Upper lobe of left lung (tissue), 6 donors: Measurements from ENCODE around the gene LIX1. TPM values are rescaled to one million over a fixed set of nuclear protein-coding genes. Genes with fewer than 3 reads are reported as not detected.

Experiments used
- ATAC-seq, 2 donors: fragments of 200-7000 bp; cut with Tn5 transposase; one replicate each; pipeline ENCODE4 v1.9.1; 2022; ENCODE audit warnings: mild to moderate bottlenecking in 2 of 2, moderate library complexity in 2 of 2; ENCODE audit not compliant: low FRiP score in 2 of 2
- DNase-seq, 2 donors: peaks; one replicate each; pipeline ENCODE4 v3.0.0-alpha.2; 2019 to 2020
- H3K27ac ChIP-seq, 4 donors: fragments of 200-600 bp; sonication (generic); one replicate each; pipeline ENCODE4 v1.5.1; 2016 to 2019
- H3K27me3 ChIP-seq, 4 donors: fragments of 200-600 bp; sonication (generic); one replicate each; pipeline ENCODE4 v1.5.1; 2017 to 2019
- H3K36me3 ChIP-seq, 4 donors: fragments of 200-600 bp; sonication (generic); one replicate each; pipeline ENCODE4 v1.5.1; 2016 to 2019
- H3K4me1 ChIP-seq, 4 donors: fragments of 200-600 bp; sonication (generic); one replicate each; pipeline ENCODE4 v1.5.1; 2018 to 2019
- H3K4me3 ChIP-seq, 4 donors: fragments of 200-600 bp; sonication (generic); one replicate each; pipeline ENCODE4 v1.5.1; 2017 to 2019; ENCODE audit warnings: mild to moderate bottlenecking in 2 of 4, moderate library complexity in 1 of 4
- H3K9me3 ChIP-seq, 4 donors: fragments of 200-600 bp; sonication (generic); one replicate each; pipeline ENCODE4 v1.5.1; 2018 to 2019
- EP300 ChIP-seq, 4 donors: sonication (generic); formaldehyde crosslinking; IDR thresholded peaks; one replicate each; pipeline ENCODE4 v1.5.1; 2017; ENCODE audit warnings: antibody characterized with exemption in 4 of 4, control low read depth in 2 of 4
- POLR2A ChIP-seq, 4 donors: fragments of 450-650 bp; IDR thresholded peaks; one replicate each; pipeline ENCODE4 v1.5.1; 2016 to 2017; ENCODE audit warnings: antibody characterized with exemption in 4 of 4, mild to moderate bottlenecking in 2 of 4
- POLR2AphosphoS5 ChIP-seq, 2 donors: sonication (generic); formaldehyde crosslinking; IDR thresholded peaks; one replicate each; pipeline ENCODE4 v1.5.1; 2017; ENCODE audit warnings: antibody characterized with exemption in 2 of 2
- WGBS, 2 donors: methylation state at CpG; one replicate each; pipeline ENCODE4 v1.1.5; 2017 to 2018; 5-methylcytosine and 5-hydroxymethylcytosine counted together
- total RNA-seq, 6 donors: library from RNA; depleted of rRNA in 4 of 6; stranded (reverse); fragments of >200 nt in 4 of 6; gene quantifications; one replicate each; pipeline versions ENCODE4 v1.1.0 to v1.2.1, GENCODE V29; 2016 to 2021
- TF ChIP-seq, protein P1 (sequence below), 6 experiments: fragments of 450-650 bp in 4 of 6; fragments of 200-600 bp in 2 of 6; sonication (generic) in 2 of 6; IDR thresholded peaks; one replicate each; pipeline ENCODE4 v1.5.1; 2016 to 2019; ENCODE audit warnings: antibody characterized with exemption in 6 of 6
- donor health status: DM: no; HTN: no; CAD: no; lungs with moderate emphysema.
- donor health status: DM: no; HTN: yes; CAD: no; lungs with severe emphysema.

The LIX1 gene
- total RNA-seq, 6 donors from 2014 or later: 0.54 TPM; not detected in 5

DNA sequence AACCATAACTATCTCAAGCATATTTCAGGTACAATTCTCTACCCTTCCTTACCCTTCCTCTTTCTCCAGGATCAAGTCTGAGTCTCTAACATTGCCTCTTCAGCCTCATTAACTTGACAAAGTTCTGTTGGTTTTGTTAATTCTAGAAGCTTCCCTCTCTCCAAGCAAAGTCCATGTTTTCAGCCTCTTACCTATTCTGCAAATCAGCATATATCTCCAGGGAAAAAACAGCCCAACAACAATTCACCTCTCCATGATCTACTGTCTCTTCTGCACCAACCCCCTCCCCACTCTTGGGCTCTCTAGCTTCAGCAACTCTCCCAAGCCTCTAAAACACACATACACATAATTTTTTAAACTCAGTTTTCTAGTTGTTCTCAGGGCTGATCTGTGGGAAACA is 72.2 kb downstream of the LIX1 start:
- Histone ChIP-seq H3K4me3 (no peak overlapping the region), H3K4me1 (no peaks in the 10 kb centered on the region), H3K36me3 (no peaks in the 10 kb centered on the region), H3K27me3 (no peaks in the 10 kb centered on the region), H3K9me3 (no peaks in the 10 kb centered on the region), H3K27ac (no peak overlapping the region)
- TF ChIP-seq POLR2A (IDR thresholded peaks at IDR 0.05): no peak
- TF ChIP-seq, protein P1, sequence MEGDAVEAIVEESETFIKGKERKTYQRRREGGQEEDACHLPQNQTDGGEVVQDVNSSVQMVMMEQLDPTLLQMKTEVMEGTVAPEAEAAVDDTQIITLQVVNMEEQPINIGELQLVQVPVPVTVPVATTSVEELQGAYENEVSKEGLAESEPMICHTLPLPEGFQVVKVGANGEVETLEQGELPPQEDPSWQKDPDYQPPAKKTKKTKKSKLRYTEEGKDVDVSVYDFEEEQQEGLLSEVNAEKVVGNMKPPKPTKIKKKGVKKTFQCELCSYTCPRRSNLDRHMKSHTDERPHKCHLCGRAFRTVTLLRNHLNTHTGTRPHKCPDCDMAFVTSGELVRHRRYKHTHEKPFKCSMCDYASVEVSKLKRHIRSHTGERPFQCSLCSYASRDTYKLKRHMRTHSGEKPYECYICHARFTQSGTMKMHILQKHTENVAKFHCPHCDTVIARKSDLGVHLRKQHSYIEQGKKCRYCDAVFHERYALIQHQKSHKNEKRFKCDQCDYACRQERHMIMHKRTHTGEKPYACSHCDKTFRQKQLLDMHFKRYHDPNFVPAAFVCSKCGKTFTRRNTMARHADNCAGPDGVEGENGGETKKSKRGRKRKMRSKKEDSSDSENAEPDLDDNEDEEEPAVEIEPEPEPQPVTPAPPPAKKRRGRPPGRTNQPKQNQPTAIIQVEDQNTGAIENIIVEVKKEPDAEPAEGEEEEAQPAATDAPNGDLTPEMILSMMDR (IDR thresholded peaks at IDR 0.05): no peak
- no peak for TF ChIP-seq POLR2AphosphoS5 (IDR thresholded peaks at IDR 0.05)
- no peak for TF ChIP-seq EP300 (IDR thresholded peaks at IDR 0.05)
- no peak for DNase-seq
- ATAC-seq: no peak

DNA sequence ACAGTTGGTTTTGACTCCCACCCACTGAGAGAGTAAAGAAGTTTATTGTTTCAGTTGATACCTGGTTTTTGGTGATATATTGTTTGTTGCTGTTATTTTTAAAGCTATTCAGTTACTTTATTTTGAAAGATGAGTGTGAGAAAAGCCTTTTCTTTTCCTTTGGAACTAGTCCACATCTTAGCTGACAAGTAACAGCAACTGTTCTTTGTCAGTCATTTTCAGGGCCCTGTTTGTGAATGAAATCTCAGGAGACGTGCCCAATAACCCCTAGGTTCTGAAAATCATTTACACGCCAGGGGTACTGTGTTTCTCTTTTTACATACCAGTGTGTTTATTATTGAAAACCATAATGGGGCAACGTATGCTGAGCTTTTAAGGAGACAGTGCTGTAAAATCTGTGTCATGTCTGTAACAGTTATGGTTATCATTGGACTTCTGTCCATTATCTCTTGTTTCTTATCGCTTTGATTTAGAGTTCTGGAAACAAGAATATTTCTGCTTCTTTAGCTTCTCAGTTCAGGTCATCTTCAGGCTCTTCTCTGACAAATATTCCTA is 75.0 kb downstream of the LIX1 start:
- 78 to 79% methylated on average over 4 of the region's 4 CpGs for whole genome bisulfite sequencing, 2 donors
- no peak for DNase-seq
- no peak for ATAC-seq
- no peaks in the 10 kb centered on the region for H3K4me1 ChIP-seq
- TF ChIP-seq POLR2A (IDR thresholded peaks at IDR 0.05) (no peak), EP300 (IDR thresholded peaks at IDR 0.05) (no peak), POLR2AphosphoS5 (IDR thresholded peaks at IDR 0.05) (no peak)
- TF ChIP-seq, protein P1 (IDR thresholded peaks at IDR 0.05): no peak
- no peak overlapping the region for H3K4me3 ChIP-seq
- H3K27me3 ChIP-seq: no peaks in the 10 kb centered on the region
- no peaks in the 10 kb centered on the region for H3K9me3 ChIP-seq
- no peaks in the 10 kb centered on the region for H3K36me3 ChIP-seq
- H3K27ac ChIP-seq: no peak overlapping the region

DNA sequence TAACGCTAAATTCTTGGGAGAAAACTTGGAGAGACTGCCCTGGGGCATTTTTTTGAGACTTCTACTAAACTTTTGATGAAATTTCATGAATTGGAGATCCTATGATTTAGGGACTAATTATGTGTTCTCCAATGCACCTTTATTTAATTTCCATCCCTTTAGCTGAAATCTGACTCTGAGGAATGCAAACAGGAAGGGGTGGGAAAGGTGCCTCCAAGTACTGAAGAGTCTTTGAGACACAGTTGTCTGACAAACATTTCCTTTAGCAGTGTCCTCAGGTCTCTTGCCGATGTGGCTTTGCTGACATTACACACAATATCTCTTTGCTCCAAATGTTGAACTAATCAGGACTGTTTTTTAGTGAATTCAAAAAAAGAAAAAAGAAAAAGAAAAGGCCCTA is 76.9 kb downstream of the LIX1 start:
- WGBS, 2 donors: 36 to 57% methylated on average over 2 of the region's 2 CpGs
- no peak for ATAC-seq

GRCh38 chr5:97063251-97063650 is 79.2 kb downstream of the LIX1 start:
- Histone ChIP-seq H3K4me1 (no peaks in the 10 kb centered on the region), H3K4me3 (no peak overlapping the region), H3K36me3 (no peaks in the 10 kb centered on the region), H3K27me3 (no peaks in the 10 kb centered on the region), H3K9me3 (peaks cover 0 to 4% (median 0%) of the 10 kb centered on the region in 4 donors), H3K27ac (no peak overlapping the region)
- WGBS, 2 donors: 78 to 90% methylated on average over 1 of the region's 1 CpG
- TF ChIP-seq, protein P1 (IDR thresholded peaks at IDR 0.05): no peak
- no peak for TF ChIP-seq POLR2AphosphoS5 (IDR thresholded peaks at IDR 0.05)
- TF ChIP-seq EP300 (IDR thresholded peaks at IDR 0.05): no peak
- TF ChIP-seq POLR2A (IDR thresholded peaks at IDR 0.05): no peak
- ATAC-seq (no peak), DNase-seq (no peak)

More for the DNA sequence above, 76.9 kb downstream of the LIX1 start:
- TF ChIP-seq EP300 (IDR thresholded peaks at IDR 0.05) (no peak), POLR2AphosphoS5 (IDR thresholded peaks at IDR 0.05) (no peak), POLR2A (IDR thresholded peaks at IDR 0.05) (no peak)
- TF ChIP-seq, protein P1 (IDR thresholded peaks at IDR 0.05): no peak
- Histone ChIP-seq H3K27me3 (no peaks in the 10 kb centered on the region), H3K4me3 (no peak overlapping the region), H3K4me1 (no peaks in the 10 kb centered on the region), H3K36me3 (no peaks in the 10 kb centered on the region), H3K9me3 (no peaks in the 10 kb centered on the region), H3K27ac (no peak overlapping the region)
- no peak for DNase-seq

GRCh38 chr5:97062046-97062445 is 80.4 kb downstream of the LIX1 start:
- no peaks in the 10 kb centered on the region for H3K36me3 ChIP-seq
- no peak overlapping the region for H3K27ac ChIP-seq
- no peaks in the 10 kb centered on the region for H3K27me3 ChIP-seq
- ATAC-seq (no peak), DNase-seq (no peak)
- no peak overlapping the region for H3K4me3 ChIP-seq
- TF ChIP-seq POLR2AphosphoS5 (IDR thresholded peaks at IDR 0.05) (no peak), POLR2A (IDR thresholded peaks at IDR 0.05) (no peak), EP300 (IDR thresholded peaks at IDR 0.05) (no peak)
- TF ChIP-seq, protein P1 (IDR thresholded peaks at IDR 0.05): no peak
- H3K4me1 ChIP-seq: no peaks in the 10 kb centered on the region
- peaks cover 0 to 4% (median 0%) of the 10 kb centered on the region in 4 donors for H3K9me3 ChIP-seq
- 83 to 94% methylated on average over 6 to 8 of the region's 8 CpGs for WGBS, 2 donors
